Neural cell (in vitro differentiated cells): ENCODE measurements around the gene FREM2.

Experiments used
- EP300 ChIP-seq: fragments of 450-650 bp; conservative IDR thresholded peaks from 2 replicates; pipeline ENCODE4 v1.6.1; 2014; ENCODE audit warnings: antibody characterized with exemption, mild to moderate bottlenecking, moderate library complexity; ENCODE audit not compliant: poor library complexity, severe bottlenecking
- EZH2 ChIP-seq: fragments of 200-600, 300-800 bp; shearing (Covaris generic), sonication (generic); IDR thresholded peaks from 2 replicates; pipeline ENCODE4 v1.6.1; 2014; ENCODE audit warnings: antibody characterized with exemption, low read length, borderline replicate concordance, mild to moderate bottlenecking; ENCODE audit not compliant: insufficient read depth, poor library complexity, severe bottlenecking
- MXI1 ChIP-seq: fragments of 450-650 bp; conservative IDR thresholded peaks from 2 replicates; pipeline ENCODE4 v1.6.1; 2014; ENCODE audit warnings: antibody characterized with exemption, mild to moderate bottlenecking; ENCODE audit not compliant: poor library complexity, severe bottlenecking
- POLR2AphosphoS5 ChIP-seq: IDR thresholded peaks from 2 replicates; pipeline ENCODE4 v1.6.1; 2012
- RAD21 ChIP-seq: fragments of 450-650 bp; conservative IDR thresholded peaks from 2 replicates; pipeline ENCODE4 v1.6.1; 2014; ENCODE audit warnings: antibody characterized with exemption, mild to moderate bottlenecking, moderate library complexity
- SMC3 ChIP-seq: fragments of 450-650 bp; conservative IDR thresholded peaks from 2 replicates; pipeline ENCODE4 v1.6.1; 2014; ENCODE audit warnings: antibody characterized with exemption, mild to moderate bottlenecking, moderate library complexity; ENCODE audit not compliant: poor library complexity
- TAF1 ChIP-seq: IDR thresholded peaks from 2 replicates; pipeline ENCODE4 v1.6.1; 2012; ENCODE audit warnings: low read depth
- TF ChIP-seq, protein P1 (sequence below): fragments of 450-650 bp; IDR thresholded peaks from 2 replicates; pipeline ENCODE4 v1.5.1; 2014; ENCODE audit warnings: antibody characterized with exemption, mild to moderate bottlenecking, moderate library complexity; ENCODE audit not compliant: poor library complexity, severe bottlenecking

- TF ChIP-seq, protein P1, sequence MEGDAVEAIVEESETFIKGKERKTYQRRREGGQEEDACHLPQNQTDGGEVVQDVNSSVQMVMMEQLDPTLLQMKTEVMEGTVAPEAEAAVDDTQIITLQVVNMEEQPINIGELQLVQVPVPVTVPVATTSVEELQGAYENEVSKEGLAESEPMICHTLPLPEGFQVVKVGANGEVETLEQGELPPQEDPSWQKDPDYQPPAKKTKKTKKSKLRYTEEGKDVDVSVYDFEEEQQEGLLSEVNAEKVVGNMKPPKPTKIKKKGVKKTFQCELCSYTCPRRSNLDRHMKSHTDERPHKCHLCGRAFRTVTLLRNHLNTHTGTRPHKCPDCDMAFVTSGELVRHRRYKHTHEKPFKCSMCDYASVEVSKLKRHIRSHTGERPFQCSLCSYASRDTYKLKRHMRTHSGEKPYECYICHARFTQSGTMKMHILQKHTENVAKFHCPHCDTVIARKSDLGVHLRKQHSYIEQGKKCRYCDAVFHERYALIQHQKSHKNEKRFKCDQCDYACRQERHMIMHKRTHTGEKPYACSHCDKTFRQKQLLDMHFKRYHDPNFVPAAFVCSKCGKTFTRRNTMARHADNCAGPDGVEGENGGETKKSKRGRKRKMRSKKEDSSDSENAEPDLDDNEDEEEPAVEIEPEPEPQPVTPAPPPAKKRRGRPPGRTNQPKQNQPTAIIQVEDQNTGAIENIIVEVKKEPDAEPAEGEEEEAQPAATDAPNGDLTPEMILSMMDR, result no peak
- TF ChIP-seq EZH2 (no peak), EP300 (no peak), TAF1 (no peak), POLR2AphosphoS5 (no peak), RAD21 (no peak), SMC3 (no peak), MXI1 (no peak)
Observed at GRCh38 chr13:38733146-38733545, 46.3 kb downstream of the FREM2 start.
